DMS 273 treated with DMSO at 0.1 percent for 48 hours (cell line): Measurements from ENCODE around the gene LARP4B.
"Not testable (repeated sequence)": the region's sequence is repeated elsewhere in the genome, so short reads cannot be mapped to it uniquely, and the experiment has no call there.

Experiments used
- DNase-seq: peaks from one replicate; lab custom pipeline; 2025; lab: John Stamatoyannopoulos, UW

LARP4B gene

DNA sequence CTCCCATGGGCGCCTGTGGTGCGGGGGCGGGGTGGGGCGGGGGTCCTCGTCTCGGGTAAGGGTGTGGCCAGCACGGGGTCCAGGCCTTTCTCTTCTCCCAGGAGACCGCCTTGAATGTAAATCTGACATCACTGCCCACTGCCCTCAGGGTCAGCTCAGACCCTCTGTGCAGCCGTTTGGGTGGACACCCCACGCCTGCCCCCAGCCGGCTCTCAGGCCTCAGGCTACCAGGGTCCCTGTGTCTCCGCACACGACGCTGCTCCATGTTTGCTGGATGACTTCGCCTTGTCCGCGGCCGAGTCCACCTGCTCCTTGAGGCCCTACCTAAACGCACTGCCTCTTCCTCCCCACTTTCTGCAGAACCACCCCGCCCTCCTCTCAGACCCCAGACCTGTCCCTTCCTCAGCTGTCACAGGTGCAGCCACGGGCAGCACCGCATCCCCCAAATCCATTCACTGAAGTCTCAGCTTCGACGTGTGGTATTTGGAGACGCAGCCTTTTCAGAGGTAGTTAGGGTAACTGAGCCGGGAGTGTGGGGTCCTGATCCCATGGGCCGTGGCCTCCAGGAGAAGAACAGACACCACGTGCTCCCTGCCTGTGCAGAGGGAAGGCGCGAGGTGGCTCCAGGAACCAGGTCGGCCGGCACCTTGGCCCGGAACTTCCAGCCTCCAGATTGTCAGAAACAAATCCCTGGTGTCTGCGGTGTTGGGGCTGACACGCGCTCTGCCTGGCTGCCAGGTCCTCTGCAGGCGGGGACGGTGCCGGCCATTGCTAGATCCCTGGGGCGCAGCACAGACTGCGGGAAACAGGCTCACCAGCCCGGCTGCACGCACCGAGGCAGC lies 144.7 kb downstream of the LARP4B start:
- DNase-seq: no peak

DNA sequence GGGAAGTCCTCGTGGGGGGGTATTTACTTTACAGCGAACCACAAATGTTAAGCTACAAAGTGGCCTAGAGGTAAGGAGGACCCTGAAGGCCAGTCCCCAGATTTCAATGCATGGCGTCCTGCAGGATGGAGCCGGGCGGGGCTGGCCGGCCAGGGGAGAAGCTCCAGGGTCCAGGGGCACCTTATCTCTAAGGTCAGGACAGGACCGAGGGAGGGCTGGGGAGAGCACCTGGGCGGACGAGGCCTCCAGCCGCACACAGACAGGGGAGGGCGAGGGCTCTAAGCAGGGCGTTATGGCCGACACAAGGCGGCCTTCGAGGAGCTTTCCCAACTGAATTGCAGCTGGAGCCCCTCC lies 145.7 kb downstream of the LARP4B start:
- no peak for DNase-seq

DNA sequence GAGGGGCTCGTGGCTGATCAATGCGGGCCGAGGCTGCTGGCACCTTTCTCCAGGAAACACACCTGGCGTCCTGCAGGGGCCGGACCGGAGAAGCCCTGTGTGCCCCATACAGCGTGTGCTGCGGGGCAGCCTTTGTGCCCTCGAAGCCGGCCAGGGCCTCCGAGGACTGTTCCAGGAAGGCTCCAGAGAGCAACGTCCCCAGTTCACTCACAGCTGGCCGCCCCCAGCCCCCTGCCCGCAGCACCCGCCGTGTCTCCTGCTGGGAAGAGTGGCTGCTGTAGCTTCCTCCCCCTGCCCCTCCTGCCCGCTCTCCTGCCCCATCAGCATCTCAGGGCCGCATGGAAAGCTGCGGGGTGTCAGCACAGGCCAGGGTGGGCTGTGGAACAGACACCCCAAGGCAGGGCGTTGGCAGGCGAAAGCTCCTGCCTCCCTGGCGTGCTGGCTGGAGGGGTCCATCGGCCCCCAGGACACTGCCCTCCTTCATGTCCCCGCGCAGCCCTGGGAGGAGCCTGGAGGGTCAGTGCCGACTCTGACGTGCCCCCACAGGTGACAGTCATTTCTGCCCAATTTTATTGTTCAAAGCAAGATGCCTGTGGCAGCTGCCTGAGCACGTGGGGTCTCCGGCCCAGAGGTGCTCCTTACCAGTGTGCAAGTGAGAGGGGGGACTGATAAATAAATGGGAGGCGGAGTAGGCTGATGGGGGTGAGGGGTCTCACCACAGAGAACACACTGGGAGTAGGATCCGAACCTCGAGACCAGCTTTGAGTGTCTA lies 146.2 kb downstream of the LARP4B start:
- no peak for DNase-seq

DNA sequence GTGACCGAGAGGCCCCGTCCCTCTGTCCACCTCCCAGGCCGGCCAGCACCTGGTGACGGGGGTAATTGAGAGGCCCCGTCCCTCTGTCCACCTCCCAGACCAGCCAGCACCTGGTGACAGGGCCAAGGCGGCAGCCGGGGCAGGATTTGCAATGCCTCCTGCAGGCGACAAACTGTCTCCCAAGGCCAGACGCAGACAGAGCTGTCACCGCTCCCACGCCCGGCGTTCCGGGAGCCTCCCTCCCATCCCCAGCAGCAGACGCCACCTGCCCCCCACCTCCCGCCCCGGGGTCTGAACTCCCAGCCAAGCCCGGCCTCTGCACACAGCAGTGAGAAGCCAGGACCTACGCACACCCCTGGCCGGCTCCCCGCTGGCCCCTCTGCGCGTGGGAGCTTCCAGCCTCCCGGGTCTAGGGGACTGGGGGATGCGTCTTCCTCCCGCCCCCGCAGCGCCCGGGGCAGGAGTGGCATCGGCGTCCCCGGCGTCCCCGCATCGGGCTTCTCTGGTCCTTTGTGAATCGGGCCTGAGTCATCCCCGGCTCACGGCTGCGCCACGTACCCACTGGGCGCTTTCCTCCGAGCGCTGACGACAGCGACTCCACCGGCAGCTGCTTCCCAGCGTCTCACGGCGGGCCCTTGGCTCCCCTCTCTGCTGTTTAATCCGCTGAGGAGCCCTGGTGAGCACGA lies 147.0 kb downstream of the LARP4B start:
- DNase-seq: no peak

DNA sequence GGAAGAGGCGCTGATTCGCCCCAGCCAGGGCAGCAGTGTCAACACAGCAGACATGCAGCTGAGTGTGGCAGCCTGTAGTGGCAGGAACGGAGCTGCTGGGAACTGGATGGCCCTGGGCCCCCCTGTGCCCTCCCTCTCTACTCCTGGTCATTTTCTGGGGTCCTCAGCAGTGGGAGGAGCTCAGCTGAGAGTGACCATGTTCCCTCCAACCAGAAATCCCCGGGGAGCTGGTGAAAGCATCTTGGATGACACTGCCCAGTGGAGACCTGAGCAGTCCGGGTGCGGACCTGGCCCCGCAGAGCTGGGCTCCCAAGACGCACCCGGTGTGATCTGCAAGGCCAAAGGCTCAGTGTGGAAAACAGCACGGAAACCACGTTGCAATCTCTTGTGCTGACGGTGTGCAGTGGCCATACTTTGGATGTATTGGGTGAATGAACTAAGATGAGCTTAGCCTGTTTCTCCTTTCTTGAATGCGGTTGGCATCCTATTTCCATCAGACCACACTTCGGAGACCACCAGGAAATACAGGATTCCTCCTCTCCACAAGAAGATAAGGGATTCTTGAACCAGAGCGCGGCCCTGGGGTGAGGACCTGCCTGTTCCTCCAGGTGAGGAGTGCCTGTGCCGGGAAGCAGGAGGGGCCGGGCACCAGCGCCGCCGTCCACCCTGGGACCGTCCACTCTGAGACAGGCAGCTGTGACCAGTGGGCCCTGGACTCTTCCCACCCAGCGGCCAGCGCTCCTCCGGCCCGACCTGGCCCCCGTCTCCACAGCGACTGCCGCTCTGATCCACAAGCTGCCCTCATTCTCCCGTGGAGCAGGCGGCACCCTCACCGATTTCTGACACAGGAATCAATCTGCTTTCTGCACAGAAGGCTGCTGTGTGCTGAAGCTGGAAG lies 148.5 kb downstream of the LARP4B start:
- DNase-seq: no peak

DNA sequence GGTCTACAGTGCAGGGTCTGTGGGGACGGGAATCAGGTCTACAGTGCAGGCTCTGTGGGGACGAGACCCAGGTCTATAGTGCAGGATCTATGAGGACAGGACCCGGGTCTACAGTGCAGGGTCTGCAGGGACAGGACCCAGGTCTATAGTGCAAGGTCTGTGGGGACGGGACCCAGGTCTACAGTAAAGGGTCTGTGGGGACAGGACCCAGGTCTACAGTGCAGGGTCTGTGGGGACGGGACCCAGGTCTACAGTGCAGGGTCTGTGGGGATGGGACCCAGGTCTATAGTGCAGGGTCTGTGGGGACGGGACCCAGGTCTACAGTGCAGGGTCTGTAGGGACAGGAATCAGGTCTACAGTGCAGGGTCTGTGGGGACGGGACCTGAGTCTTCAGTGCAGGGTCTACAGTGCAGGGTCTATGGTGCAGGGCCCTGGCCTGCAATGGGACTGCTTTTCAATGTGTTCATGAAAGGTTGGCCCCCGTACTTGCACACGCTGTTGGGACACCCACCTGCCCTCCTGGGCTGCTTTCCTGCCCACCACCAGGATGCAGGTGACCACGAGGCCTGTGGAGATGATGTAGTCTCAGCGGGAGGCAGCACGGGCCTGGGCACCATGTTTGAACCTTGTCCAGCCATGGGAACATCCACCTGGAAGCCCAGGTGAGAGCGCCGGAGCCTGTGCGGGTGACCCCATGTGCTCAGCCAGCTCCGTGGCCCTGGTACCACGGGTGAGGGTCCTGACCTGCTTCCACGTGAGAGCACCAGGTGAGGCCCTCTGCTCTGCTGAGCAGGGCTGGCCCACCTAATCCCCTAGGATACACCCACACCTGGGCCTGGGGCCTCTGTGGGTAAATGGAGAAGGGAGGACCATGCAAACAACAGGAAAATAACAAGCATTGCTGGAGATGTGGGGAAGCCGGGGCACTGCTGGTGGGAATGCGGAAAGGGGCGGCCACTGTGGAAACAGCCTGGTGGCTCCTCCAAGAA lies 150.7 kb downstream of the LARP4B start:
- no peak for DNase-seq

DNA sequence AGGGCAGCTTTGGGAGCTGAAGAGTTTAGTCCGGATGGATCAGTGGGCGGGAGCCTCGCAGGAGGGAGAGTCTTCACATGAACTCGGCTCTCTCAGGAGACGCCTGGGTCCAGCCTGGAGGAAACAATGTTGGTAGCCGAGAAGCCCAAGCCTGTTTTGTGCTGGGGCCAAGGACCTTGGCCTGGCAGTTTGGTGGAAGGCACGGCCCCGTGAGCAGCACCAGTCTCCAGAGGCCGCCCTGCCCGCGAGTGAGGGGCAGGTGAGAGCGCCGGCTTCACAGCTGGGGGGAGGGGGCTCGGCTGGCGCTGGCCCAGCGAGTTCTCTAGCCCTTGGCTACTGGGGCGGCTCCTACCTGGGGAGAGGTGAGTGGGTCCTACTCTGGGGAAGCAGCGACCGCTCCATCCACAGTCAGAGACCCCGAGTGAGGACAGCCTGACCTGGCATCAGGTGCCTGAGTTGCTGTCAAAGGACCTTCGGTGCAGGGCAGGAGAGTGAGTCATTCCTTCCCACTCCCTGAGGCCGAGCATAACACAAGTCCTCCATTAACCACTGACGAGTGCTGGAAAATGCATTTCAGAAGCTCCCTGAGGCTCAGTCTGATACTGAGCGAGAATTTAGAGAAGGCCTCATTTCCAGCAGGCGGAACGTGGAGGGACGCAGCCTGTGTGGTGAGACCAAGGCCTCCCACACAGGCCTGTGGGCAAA lies 152.7 kb downstream of the LARP4B start:
- no peak for DNase-seq

DNA sequence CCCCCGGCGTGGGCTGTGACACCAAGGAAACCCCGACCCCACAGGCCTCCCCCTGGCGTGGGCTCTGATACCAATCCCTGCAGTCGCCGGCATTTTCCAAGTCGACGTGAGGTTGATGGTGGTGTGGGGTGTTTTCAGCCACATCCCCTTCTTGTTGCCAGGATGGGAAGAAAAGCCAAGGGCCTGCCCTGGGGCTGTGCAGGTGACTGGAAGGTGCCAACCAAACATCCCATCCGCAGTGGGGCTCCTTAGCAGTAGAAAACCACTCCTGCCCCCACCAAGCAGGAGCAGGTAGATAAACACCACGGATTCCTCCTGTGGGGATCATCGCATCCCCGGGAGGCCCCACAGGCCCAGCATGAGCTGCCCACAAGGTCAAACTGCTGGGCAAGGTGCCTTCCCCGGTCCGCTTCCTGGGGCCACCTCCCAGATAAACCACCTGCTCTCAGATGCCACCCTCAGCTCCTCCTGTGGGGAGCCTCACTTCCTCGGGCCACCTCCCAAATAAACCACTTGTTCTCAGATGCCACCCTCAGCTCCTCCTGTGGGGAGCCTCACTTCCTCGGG lies 153.5 kb downstream of the LARP4B start:
- DNase-seq: no peak

DNA sequence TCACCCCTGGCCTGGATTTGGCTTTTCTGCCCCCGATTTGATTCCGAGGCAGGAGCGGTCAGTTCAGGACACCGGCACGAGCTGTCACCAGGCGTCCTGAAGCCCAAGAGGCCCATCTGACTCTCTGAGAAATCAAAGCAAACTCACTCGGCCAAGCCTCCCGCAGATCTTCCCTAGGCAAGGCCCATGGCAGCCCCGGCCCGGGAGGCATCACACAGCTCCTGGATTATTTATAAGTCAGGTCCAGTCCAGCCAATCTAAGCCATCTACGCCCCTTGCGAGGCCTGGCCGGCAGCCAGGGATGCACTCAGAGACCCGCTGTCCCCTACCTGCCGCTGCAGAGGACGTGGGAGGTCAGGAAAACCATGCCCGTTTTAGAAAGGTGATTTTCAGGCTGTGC lies 154.7 kb downstream of the LARP4B start:
- no peak for DNase-seq

DNA sequence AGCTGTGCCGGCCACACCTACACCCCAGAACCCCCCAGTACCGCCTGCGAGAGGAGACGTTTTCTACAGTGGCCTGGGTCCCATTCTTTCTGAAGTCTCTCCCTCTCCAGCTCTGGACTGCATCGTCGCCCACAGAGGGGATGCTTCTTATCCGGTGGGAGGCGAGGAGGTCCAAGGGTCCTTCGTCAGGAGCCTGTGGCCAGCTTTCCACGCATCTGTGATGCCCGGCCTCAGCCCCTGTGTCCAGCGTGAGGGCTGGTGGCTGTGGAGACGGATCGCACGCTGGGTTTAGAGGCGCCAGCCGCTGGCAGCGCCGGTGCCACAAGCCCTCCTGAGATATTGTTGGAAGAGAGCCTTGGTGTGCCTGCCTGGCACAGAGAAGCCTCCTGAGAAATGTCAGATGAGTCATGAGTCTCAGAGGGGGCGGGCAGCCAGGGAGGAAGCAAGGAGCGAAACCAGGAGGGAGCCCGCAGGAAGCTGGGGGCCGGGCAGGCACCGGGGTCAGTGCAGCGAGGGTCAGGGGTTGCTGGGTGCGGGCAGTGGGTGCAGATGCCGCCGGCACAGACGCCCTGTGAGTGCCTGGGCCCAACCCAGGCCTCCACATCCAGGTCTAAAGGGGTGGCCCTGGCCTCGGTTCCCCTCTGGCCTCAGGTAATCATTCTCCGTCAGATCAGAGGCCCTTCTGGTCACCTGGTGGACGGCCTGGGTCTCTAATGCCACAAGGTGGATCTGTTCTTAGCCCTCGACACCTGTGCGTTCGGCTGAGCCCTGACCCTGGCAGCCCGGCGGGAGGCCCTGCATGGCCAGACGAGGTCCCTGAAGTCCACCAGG lies 156.0 kb downstream of the LARP4B start:
- DNase-seq: no peak

DNA sequence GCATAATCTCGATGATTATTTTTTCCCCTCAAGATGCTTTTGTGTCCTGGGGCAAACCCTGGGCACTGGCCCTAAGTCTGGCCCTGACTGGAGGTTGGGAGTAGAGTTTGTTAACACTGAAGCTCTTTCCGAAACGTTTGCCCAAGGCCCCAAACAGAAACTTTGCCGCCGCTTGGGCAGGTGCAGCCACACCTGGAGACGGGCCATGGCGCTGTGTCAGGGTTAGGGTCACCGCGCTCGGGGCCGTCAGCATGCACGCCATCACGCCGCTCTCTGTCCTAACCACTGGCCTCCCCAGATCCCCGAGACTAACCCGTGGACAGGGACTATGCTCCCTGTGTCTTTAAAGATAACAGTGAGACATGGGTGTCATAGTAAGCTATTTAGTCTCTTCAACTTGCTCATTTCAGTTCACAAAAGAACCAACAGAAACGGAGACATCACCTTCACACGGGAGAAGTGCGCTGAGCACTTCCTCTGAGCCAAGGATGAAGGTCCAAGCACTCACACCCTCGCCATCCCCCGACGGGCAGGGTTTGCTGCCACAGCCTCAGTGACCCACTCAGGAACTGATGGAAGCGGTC lies 156.8 kb downstream of the LARP4B start:
- DNase-seq: no peak

DNA sequence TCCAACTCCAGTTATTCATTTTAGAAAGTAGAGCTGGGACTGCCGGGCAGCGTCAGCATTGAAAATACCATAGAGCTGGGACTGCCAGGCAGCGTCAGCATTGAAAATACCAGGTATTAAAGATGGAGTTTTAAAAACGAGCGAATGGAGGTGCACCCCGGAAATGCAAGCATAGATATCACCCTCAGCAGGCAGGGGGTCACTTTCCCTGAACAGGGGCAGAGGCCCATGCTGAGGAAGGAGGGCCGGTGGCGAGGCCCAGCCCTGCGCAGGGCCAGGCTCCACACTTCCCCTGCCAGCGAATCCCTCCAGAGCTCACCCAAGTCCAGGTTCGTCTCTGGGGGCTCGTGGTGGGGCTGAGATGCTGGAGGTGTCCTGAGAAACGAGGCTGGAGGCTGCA lies 157.3 kb downstream of the LARP4B start:
- DNase-seq: no peak

DNA sequence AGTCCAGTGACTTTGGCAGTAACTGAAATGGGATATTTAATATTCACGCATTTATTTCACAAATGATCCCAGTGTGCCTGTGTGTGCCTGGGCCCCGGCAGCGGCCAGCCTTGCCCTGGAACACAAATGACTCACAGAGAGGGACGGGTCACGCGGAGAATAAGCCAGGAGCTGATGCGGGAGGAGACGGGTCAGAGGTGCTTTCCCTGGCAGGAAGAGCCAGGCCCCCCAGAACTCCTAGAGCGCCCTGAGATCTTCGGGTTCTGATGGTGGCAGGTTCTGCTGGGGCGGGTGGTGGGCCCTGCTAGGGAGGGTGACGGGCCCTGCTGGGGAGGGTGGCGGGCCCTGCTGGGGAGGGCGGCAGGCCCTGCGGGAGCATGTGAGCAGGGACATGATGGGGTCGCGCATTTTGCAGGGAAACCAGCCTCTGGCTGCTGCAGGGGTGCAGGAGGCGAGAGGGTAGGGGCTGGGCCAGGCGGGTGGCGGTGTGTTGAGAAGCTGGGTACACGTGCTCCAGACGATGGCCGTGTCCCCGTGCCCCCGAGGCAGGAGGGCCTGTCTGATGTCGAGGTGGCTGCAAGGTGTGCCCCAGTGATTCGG lies 157.8 kb downstream of the LARP4B start:
- DNase-seq: no peak

DNA sequence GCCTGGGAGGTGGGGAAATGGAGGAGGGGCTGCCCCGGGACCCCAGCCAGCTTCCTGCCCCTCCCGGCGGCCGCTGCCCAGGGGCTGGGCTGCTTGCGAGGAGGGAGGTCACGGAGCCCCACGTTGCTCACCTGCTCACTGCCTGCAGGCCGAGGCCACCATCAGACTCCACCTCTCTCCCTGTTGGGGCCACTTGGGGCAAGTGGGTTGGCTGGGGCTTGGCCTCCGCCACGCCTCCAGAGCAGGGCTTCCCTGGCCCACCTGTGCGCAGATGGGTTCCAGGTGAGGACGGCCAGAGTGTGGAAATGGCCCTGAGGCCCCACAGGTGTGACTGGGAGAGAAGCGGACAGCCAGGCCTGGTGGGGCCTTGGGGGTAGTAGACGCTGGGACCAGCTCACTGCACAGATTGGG lies 159.3 kb downstream of the LARP4B start:
- no peak for DNase-seq

DNA sequence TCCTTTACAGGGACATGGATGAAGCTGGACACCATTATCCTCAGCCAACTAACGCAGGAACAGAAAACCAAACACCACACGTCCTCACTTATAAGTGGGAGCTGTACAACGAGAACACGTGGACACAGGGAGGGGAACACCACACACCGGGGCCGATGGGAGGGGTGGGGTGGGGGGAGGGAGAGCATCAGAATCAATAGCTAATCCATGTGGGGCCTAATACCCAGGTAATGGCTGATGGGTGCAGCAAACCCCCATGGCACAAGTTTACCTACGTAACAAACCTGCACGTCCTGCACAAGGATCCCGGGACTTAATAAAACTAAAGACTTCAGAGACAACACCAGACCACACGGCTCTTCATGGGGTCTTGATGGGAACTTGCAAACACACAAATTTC lies 159.9 kb downstream of the LARP4B start:
- DNase-seq: no peak

DNA sequence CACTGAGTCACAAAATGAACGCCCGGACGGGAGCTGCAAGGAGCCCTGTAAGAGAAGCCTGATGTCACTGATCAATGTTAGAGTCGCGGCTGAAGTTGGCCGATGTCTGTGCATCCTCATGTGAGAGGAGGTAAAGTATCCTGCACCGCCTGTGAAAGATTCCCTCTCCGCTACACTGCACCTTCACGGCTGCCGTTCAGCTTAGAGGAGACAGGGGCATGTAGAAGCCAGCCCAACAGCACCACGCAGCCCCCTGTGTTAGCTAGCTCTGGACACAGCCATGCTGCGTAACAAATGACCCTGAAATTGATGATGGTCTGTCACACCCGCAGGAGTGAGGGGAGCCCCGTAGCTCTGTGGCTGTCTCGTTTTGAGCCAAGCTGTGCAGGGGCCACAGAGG lies 160.5 kb downstream of the LARP4B start:
- no peak for DNase-seq

DNA sequence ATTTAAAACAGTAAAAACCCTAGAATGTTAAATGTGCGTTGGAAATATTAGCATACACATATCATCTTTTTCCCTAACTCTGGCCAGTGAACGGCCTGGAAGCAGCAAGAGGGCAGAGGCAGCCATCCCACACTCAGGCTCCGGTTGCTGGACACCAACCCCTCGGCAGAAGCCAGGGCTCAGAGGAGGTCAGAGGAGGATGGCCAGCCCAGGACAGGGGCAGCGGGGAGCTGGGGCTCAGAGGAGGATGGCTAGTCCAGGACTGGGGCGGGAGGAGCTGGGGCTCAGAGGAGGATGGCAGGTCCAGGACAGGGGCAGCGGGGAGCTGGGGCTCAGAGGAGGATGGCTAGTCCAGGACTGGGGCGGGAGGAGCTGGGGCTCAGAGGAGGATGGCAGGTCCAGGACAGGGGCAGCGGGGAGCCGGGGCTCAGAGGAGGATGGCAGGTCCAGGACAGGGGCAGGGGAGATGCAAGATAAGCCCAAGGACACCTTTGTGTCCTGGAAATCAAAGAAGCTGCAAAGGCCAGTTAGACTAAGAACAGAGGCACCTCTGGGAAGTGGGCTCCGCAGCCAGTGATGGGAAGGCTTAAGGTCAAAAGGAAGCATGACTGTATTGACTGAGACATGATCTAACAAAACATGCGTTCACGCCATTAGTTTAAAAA lies 161.3 kb downstream of the LARP4B start:
- not testable (repeated sequence) for DNase-seq
